GM21526 (cell line): Measurements from ENCODE around the gene ITPKA.
"Not testable (repeated sequence)": the region's sequence is repeated elsewhere in the genome, so short reads cannot be mapped to it uniquely, and the experiment has no call there.

Experiments used
- ATAC-seq: cut with Tn5 transposase; IDR thresholded peaks from one replicate; pipeline ENCODE4 v1.9.1; 2021; ENCODE audit warnings: moderate library complexity; ENCODE audit not compliant: unreplicated experiment, low FRiP score

Gene ITPKA

DNA sequence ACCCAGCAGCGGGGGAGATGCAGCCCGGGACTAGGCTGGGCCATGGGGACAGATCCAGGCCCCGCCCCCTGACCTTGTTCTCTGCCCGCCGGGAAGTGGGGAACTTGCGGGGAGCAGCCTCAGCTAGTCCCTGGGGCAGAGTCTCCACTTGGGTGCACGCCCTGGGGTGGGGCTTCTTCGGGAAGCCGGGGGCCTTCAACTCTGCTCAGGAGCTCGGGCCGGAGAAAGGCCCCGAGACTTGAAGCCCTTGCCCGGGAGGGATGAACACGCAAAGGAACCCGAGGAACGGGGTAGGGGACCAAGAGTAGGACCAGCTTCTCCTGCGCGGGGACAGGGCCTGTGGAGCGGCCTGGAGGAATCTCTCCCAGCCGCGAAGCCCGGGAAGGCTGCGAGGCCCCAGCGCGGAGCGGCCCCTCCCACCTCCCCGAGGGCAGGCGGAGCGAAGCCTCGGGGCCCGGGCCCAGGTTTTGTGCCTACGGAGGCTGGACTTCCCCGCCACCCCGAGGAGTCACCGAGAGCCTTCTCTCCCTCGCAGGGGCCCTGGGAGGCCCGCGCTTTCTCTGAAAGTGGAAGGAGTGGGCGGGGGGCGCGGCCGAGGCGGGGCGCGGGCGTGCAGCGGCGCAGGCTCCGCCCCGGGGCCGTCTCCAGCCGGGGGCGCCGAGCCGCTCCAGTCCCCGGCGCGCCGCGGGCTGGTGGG, at the start of gene ITPKA:
Gene ITPKA, plus strand, starts transcription at position 670 of the 697 bp plus-strand sequence. CDS start 54 bp downstream, outside the sequence.
- ATAC-seq, result peak; percentile 55

DNA sequence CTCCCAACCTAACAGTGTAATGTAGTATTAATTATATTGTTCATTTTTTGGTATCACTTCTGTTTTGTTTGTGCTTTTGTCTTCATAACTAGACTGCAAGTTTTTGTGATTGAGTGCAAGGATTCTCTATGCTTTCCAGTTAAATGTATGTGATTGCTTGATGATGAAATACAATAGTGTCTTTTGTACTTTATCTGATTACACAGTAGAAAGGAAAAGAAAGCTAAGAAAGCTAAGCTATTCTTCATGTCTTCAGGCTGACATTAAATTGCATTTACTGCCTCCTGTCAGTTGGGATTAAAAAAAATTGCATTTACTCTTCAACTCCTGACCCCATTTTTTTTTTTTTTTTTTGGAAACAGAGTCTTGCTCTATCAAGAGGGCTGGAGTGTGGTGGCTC, 48.3 kb upstream of the ITPKA start:
- no peak for ATAC-seq

DNA sequence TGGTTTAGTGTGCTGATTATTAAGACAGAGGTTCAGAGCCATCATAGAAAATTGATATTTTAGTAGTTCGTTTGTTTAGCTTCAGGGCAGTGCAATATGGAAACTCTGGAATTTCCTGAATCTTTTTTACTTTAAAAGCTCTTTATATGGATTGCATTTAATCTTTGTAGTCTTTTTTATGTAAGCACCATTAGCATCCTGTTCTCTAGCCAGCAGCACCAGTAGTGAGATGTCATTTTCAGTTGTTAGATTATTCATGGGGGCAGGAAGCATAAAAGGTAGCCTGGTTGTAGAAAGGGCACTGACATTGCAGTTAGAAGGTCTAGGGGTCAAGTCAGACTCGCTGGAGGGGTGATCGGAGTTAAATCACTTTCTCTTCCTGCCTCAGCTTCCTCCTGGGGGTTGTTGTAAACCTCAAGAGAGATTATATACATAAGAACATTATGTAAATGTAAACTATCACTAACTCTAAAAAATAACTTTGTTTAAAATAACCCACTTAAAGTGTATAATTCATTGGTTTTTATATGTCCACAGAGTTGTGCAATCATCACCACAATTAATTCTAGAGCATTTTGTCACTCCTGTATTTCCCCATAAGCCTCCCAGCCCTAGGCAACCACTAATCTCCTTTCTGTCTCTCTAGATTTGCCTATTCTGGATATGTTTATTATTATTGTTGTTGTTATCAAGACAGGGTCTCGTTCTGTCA, 31.4 kb upstream of the ITPKA start:
- ATAC-seq, result no peak

DNA sequence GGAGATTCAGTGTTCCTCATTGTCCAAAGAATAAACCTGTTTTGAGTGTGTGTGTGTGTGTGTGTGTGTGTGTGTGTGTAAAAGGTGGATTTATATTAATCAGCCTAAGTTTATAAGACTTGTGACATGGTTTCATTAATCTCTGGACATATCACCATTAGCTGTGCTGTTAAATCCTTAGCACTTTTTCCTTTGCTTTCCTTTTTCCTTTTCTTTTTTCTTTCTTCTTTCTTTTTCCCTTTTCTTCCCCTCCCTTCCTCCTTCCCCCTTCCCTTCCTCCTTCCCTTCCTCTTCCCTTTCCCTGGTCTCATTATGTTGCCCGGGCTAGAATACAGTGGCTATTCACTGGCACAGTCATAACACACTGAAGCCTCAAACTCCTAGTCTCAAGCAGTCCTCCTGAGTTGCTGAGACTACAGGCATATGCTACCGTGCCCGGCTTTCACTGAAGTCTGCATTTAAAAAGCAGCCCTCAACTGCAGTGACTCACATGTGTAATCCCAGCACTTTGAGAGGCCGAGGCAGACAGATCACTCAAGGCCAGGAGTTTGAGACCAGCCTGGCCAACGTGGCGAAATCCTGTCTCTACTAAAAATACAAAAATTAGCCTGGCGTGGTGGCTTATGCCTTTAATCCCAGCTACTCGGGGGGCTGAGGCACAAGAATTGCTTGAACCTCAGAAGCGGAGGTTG, 28.6 kb upstream of the ITPKA start:
- no peak for ATAC-seq

DNA sequence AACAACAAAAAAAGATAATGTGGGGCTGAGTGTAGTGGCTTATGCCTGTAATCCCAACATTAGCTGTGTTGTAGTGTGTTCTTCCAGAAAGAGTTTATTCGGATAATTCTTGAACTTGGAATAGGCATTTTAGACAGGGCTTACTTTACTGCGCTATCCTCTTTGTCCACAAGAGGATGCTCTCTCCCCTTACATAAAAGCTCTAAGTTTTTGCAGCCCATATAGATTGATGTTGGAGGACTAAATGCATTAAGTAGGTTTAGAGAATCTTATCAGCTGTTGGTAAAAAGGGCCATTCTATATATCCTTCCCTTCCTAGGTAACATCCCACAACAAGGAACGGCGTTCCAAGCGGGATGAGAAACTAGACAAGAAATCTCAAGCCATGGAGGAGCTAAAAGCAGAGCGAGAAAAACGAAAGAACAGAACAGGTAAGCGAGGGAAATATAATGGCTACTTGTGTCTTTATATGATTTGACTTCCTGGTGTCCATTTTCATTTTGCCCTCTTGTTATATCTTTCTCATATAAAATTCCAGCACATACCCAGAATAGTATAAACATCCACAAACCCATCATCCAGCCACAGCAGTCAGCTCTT, 27.8 kb upstream of the ITPKA start:
- no peak for ATAC-seq

DNA sequence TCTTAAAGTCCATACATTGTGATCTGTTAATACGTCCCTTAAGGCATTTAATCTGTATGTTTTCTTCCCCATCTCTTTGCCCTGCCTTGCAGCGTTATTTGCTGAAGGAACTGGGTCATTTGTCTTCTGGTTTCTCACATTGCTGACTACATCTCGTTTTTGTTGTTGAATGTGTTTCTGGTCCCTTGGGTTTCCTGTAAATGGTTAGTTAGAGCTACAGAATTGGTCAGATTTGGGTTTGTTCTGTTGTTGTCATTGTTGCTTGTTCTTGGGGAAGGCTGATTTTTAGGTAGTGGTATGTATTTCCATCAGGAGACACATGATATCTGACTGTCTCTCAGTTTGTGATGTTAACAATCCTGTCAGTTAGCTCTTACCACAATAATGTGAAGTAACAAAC, 27.0 kb upstream of the ITPKA start:
- ATAC-seq, result no peak

DNA sequence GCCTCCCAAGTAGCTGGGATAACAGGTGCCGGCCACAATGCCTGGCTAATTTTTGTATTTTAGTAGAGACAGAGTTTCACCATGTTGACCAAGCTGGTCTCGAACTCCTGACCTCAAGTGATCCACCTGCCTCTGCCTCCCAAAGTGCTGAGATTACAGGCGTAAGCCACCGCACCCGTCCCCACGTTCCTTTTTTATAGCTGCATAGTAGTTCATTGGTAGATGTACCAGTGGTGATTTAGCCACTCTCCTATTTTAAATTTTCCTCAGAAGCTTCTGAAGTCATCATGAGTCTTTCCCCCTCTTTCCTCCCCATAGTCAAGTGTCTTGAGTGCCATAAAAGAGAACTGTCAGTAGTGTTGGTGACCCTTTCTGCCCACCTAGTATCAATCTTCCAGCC, 24.0 kb upstream of the ITPKA start:
- ATAC-seq, result not testable (repeated sequence)

DNA sequence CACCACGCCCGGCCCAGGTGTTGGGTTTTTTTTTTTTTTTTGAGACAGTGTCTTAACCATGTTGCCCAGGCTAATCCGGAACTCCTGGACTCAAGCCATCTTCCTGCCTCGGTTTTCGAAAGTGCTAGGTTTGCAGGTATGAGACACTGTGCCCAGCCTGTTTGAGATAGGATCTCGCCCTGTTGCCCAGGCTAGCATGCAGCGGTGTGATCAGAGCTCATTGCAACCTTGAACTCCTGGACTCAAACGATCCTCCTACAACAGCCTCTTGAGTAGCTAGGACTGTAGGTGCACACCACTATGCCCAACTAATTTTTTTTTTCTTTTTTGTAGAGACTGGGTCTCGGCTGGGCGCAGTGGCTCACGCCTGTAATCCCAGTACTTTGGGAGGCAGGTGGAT, 20.3 kb upstream of the ITPKA start:
- ATAC-seq, result no peak

DNA sequence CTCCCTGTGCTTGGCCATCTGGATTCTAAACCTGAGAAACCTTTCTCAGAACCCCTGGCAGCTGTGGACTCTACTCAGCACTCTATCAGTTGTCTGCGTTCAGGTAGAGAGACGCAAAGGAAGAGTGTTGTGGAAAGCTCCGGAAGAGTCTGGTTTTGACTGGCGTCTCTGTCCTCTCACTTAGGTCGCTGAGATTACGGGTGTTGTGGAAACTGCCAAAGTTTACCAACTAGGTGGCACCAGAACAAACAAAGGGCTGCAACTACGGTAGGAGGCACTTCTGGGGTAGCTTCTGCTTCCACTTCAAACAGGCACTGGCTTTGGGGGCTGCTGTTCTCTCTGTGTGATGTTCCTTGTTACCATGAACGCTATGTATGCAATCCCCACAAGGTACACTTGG, 19.2 kb upstream of the ITPKA start:
- no peak for ATAC-seq

DNA sequence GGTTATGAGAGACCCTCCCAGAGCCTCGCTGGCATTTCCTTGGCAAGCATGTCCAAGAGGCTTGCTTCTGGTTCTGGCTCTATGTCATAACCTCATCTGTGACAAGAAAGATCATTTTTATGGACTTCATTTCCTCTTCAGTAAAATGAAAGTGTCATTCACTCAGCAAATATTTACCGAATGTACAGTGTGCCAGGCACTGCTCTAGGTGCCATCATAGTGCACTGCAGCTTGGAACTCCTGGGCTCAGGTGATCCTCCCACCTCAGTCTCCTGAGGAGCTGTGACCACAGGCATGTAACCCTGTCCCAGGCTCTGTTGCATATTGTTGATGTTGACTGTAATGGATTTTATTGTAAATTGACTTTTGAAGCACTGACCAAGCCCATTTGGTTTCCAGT, 18.7 kb upstream of the ITPKA start:
- ATAC-seq, result no peak

DNA sequence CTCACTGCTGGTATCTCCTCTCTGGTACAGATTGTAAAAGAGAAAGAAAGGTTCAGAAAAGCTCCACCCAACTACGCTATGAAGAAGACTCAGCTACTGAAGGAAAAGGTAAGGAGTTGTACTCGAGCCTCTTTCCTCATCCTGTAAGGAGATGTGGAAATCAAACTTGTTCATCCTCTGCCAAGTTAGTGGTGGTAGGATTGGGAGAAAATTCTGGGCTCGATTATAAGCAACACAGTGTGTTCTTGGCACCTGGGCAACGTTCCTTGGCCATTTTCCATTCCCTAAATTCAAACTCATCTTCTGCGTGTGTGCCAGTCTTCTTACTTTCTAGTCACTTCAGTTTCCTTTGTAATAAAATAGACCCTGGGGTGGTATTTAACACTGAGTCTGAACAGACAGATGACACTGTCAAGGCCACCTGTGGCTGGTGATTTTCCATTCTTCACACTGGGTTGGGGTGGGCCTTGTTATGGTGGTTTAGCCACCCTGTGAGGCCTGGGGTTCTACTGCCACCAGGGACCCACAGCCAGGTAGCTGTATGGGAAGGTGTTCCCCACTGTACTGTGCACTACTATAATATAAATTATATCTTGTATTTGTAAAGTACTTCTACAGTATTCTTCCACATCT, 17.1 kb upstream of the ITPKA start:
- ATAC-seq, result no peak

DNA sequence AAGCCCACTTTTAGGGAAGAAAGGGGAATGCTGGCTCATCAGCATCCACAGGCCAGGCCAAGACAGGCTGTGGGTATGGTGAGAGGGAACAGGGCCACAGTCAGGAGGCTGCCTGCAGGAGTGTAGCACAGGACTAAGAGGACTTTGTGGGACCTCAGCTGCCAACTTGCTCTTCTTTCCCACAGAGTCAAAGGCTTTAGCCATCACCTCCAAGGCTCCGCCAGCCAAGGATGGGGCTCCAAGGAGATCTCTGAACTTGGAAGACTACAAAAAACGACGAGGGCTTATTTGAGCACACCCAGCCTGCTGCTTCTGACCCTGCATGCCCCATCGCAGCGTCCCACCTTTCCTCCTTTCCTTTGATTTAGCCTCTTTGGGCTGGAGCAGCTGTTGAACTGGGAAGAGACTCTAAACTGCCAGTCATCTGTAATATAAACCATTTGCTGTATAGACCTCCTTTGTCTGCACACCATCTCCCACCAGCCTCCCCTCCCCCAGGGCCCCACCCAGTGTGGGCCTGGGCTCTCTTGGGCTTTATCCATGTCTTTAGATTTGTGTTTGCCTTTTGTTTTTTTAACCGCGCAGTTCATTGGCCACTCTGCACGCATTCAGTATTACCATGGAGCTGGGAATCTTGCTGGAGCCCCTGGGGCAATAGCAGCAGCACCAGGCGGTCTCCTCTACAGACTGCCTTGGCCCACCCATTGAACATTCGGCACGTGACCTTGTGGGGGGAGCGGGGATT, 13.1 kb upstream of the ITPKA start:
- no peak for ATAC-seq

DNA sequence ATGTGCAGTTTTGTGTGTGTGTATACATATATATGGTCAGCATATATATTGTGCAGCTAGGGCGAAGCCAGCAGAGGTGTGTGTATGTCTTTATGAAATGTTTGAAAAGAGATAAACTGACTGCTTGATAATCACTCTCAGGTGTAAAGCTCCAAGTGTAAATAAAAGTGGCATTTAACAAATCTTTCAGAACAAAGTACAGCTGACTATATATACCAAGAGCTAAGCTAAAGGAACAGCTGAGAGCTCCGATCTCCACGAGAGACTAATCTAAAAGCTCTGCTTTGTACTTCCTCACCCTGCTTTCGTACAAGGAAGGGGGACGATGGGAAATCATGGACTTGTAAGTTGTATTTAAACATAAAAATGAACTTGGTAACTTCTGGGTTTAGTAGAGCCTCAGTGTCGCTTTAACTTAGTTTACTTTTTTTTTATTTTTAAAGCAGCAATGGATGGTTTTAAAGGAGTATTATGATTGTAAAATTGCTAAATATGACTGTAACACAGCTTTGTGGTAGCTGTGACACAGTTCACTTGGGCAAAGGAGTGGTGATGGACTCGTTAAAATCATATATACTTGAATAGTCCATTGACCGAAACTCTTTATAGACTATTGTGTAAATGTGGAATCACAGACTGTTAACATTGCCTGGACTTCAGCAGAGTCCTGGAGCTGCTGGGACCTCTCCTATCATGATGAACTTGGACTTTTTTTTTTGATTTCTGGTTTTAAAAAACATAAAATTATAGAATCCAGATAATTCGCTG, 11.4 kb upstream of the ITPKA start:
- no peak for ATAC-seq

DNA sequence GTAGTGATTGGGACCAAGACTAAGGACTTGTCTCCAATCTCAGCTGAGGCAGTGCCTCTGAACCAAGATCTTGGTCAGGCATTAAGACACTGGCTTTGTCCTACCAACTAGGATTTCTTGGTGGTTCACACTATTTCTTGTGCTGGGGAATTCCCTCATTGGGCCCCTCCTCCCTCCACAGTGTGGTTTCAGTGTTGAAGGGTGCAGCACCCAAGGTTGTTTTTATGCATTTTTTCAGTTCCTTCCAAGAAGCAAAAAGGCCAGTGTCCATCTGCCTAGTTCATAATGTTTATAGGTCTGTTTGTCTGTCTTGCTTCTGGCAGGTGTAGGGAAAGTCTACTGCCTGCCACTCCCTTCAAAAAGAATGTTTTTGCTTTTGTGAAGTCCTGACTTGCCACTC, 10.6 kb upstream of the ITPKA start:
- no peak for ATAC-seq

DNA sequence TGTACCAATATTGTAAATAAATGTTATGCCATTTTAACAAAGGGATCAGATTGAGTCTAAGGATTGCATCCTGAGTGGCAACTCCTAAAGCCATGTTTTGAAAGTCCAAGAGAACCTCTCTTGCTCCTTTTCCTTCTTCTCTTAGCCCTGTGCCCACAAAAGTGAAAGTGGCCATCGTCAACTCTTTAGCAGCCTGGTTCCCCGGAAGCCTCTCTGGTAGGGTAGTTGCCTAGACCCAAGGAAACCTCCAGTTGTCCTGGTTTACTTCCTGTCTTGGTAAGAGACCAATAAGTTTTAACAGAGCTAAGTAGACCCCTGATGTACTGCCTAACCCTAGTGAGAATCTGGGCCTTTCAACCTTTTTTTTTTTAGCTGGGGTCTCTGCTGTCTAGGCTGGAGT, 10.2 kb upstream of the ITPKA start:
- no peak for ATAC-seq

DNA sequence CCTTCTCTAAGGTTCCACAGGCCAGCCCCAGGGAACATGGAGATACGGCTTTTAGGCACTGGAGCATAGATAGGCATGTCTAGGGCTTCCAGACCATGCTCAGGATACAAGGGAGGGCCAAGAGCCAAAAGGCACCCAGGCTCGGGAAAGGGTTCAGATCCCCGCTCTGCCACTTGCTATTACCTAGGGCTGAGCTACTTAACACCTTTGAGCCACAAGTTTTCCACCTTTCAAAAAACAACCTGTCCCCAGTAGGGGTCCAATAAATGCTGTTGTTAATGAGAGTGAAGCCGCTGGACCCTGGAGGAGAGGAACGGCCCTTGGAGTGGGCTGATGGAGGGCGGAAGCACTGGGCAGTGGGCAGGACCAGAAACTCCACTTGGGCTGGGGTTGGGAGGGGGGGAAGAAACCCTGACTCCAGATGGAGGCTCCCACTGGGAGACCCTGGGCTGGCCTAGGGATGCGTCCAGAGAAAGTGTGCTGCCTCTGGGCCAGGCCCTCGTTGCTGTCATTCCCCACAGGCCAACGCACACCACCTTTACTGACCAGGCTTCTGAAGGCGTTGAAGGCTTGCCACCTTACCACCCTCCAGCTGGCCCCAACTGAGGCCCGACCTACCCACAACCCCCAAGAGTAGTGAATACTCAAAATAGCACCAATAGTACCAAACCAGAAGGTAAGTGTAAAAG, 8.6 kb upstream of the ITPKA start:
- no peak for ATAC-seq

DNA sequence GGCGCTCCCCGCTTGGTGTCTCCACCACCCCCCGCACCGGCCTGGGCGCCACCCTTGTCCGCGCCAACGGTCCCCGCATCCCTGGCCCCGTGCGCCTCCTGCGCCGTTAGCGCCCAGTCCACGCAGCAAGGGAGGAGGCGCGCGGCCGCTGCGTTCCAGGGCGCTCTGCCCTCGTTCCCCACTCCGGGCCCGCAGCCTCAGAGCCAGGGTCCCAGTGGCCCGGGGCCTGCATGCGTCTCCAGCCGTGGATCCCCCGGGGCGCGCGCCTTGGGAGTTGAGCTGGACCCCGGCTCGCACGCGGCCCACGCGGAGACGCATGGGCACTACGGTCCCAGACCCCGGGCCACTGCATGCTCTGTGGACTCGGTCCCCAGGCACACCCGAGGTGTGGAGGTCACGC, 7.4 kb upstream of the ITPKA start:
- ATAC-seq, result no peak

DNA sequence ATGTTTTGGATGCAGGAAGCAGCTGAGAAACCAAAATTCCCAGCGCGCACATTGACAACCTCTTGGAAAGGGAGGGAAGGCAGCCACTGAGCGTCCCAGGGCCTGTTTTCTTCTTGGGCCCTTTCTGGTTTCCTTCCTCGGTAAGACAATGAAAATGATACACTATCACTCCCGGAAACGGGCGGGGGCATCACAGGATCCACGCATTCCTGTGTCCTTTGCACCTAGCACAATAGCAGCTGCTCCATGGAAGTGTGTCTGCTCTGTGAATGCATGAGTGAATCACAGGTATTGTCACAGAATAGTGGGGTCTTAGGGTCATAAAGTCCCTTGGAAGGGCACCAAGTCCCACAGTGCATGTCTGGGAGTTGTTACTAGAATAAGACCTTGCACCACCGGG, 6.3 kb upstream of the ITPKA start:
- no peak for ATAC-seq

DNA sequence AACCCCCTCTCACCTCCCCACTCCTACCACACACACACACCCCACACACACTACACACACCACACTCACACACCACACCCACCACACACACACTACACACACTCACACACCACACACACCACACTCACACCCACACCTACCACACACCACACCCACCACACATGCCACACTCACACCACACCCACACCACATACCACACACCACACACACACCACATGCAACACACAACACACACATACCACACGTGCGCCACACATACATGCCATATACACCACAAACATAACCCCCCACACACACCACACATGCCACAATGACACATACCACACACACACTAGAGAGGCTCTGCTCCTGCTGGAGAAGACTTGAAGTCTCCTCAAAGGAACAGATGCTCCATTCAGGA, 5.9 kb upstream of the ITPKA start:
- ATAC-seq, result no peak
